GM23338 (cell line): ENCODE measurements around the gene GOLM1.
"Not testable (repeated sequence)": the region's sequence is repeated elsewhere in the genome, so short reads cannot be mapped to it uniquely, and the experiment has no call there.

Source experiments
- EZH2 ChIP-seq: fragments of 200-600 bp; sonication (generic); IDR thresholded peaks from one replicate; pipeline ENCODE4 v1.8.0; 2017; ENCODE audit warnings: antibody characterized with exemption, mild to moderate bottlenecking, low read depth; ENCODE audit not compliant: unreplicated experiment
- POLR2AphosphoS5 ChIP-seq: IDR thresholded peaks from 2 replicates; pipeline ENCODE4 v1.6.1; 2016; ENCODE audit warnings: antibody characterized with exemption, low read depth
- TF ChIP-seq, protein P1 (sequence below), 2 experiments: fragments of 200-600 bp in 1 of 2; sonication (generic) in 1 of 2; conservative IDR thresholded peaks; 2 replicates each; pipeline versions ENCODE4 v1.5.1 to v1.6.1; 2016 to 2017; ENCODE audit warnings: antibody characterized with exemption in 2 of 2, low read depth in 2 of 2, mild to moderate bottlenecking in 2 of 2, moderate library complexity in 1 of 2

GRCh38 chr9:86145960-86146359 lies 46.6 kb upstream of the GOLM1 start:
- TF ChIP-seq EZH2, POLR2AphosphoS5: not testable (repeated sequence)
- TF ChIP-seq, protein P1, sequence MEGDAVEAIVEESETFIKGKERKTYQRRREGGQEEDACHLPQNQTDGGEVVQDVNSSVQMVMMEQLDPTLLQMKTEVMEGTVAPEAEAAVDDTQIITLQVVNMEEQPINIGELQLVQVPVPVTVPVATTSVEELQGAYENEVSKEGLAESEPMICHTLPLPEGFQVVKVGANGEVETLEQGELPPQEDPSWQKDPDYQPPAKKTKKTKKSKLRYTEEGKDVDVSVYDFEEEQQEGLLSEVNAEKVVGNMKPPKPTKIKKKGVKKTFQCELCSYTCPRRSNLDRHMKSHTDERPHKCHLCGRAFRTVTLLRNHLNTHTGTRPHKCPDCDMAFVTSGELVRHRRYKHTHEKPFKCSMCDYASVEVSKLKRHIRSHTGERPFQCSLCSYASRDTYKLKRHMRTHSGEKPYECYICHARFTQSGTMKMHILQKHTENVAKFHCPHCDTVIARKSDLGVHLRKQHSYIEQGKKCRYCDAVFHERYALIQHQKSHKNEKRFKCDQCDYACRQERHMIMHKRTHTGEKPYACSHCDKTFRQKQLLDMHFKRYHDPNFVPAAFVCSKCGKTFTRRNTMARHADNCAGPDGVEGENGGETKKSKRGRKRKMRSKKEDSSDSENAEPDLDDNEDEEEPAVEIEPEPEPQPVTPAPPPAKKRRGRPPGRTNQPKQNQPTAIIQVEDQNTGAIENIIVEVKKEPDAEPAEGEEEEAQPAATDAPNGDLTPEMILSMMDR (conservative IDR thresholded peaks at IDR 0.05; ENCODE audit: low read depth in 2 of 2): not testable (repeated sequence)
